HepG2 (cell line): ENCODE data around the gene RAB32. TPM values are rescaled to one million over a fixed set of nuclear protein-coding genes. Genes with fewer than 3 reads are reported as not detected.

ENCODE experiments used
- ADNP ChIP-seq: sonication (generic); formaldehyde crosslinking; IDR thresholded peaks from 2 replicates; pipeline ENCODE4 v1.4.0; 2020; ENCODE audit warnings: missing genetic modification reagents
- BRD4 ChIP-seq: sonication (generic); formaldehyde crosslinking; IDR thresholded peaks from 2 replicates; pipeline ENCODE4 v1.4.0; 2020; ENCODE audit warnings: missing genetic modification reagents
- CBX1 ChIP-seq: IDR thresholded peaks from one replicate; pipeline ENCODE4 v1.6.1; 2016; ENCODE audit warnings: antibody characterized with exemption, low read depth
- CCAR2 ChIP-seq: fragments of 200-400 bp; formaldehyde crosslinking; optimal IDR thresholded peaks from 2 replicates; pipeline ENCODE3; 2018; ENCODE audit warnings: low read depth, mild to moderate bottlenecking, low read length, moderate library complexity
- KDM6A ChIP-seq: IDR thresholded peaks from 2 replicates; pipeline ENCODE4 v1.6.1; 2016; ENCODE audit warnings: low read depth
- NKX3-1 ChIP-seq: sonication (generic); formaldehyde crosslinking; IDR thresholded peaks from 2 replicates; pipeline ENCODE4 v1.5.0; 2020; ENCODE audit warnings: missing genetic modification reagents
- PHF20 ChIP-seq: sonication (generic); formaldehyde crosslinking; IDR thresholded peaks from 2 replicates; pipeline ENCODE4 v1.5.0; 2020; ENCODE audit warnings: mild to moderate bottlenecking, missing genetic modification reagents
- RCOR2 ChIP-seq: IDR thresholded peaks from 2 replicates; pipeline ENCODE4 v1.6.1; 2016; ENCODE audit warnings: missing biosample characterization, missing genetic modification reagents
- ZBTB40 ChIP-seq, 2 experiments: fragments of 450-650 bp in 1 of 2; sonication (generic) in 1 of 2; formaldehyde crosslinking in 1 of 2; IDR thresholded peaks; 2 replicates each; pipeline versions ENCODE4 v1.6.1 to v1.8.0; 2016 to 2022; ENCODE audit warnings: antibody characterized with exemption in 1 of 2, mild to moderate bottlenecking in 1 of 2, missing genetic modification reagents in 1 of 2
- ZNF292 ChIP-seq: sonication (generic); formaldehyde crosslinking; IDR thresholded peaks from 2 replicates; pipeline ENCODE4 v1.8.1; 2022; ENCODE audit warnings: mild to moderate bottlenecking, low read depth, missing genetic modification reagents, borderline replicate concordance
- polyA plus RNA-seq, 8 experiments: library from polyadenylated mRNA; depleted of rRNA in 3 of 8; stranded (reverse) in 7 of 8; unstranded in 1 of 8; fragments of >200 nt; fragmentation: Illumina TruSeq in 4 of 8; extraction: Trizol in 4 of 8; gene quantifications; 2 replicates each; pipeline versions ENCODE4 v1.2.1 to v1.2.3, GENCODE V29; 2011 to 2016; ENCODE audit warnings: low read depth in 4 of 8, missing spikeins in 1 of 8, mixed read lengths in 1 of 8; ENCODE audit not compliant: insufficient read depth in 1 of 8
- total RNA-seq, 5 experiments: library from RNA; depleted of rRNA; stranded (reverse); fragments of >200 nt; fragmentation: Illumina TruSeq; extraction: Trizol; gene quantifications; 2 replicates each; pipeline ENCODE4 v1.2.3, GENCODE V29; 2016; ENCODE audit warnings: low read depth in 1 of 5
- TF ChIP-seq, protein P1 (sequence below): sonication (generic); formaldehyde crosslinking; IDR thresholded peaks from 2 replicates; pipeline ENCODE4 v1.4.0; 2020; ENCODE audit warnings: missing genetic modification reagents
- TF ChIP-seq, protein P2 (sequence below): sonication (generic); formaldehyde crosslinking; IDR thresholded peaks from 2 replicates; pipeline ENCODE4 v1.9.0; 2022; ENCODE audit warnings: missing genetic modification reagents, mild to moderate bottlenecking, borderline replicate concordance
- TF ChIP-seq, protein P3 (sequence below): sonication (generic); formaldehyde crosslinking; IDR thresholded peaks from 2 replicates; pipeline ENCODE4 v1.8.1; 2023; ENCODE audit warnings: mild to moderate bottlenecking, missing genetic modification reagents

RAB32 gene
- total and polyA plus RNA-seq, 2 of the 13 experiments (the other 11 are each of a cell fraction or from before 2014, with no cell fraction given), result 43.7 to 93.9 TPM

- TF ChIP-seq ZBTB40 (IDR thresholded peaks at IDR 0.05), result no peak
- no peak for TF ChIP-seq ZBTB40 (CRISPR knock-in tag; IDR thresholded peaks at IDR 0.05)
- TF ChIP-seq, protein P1, sequence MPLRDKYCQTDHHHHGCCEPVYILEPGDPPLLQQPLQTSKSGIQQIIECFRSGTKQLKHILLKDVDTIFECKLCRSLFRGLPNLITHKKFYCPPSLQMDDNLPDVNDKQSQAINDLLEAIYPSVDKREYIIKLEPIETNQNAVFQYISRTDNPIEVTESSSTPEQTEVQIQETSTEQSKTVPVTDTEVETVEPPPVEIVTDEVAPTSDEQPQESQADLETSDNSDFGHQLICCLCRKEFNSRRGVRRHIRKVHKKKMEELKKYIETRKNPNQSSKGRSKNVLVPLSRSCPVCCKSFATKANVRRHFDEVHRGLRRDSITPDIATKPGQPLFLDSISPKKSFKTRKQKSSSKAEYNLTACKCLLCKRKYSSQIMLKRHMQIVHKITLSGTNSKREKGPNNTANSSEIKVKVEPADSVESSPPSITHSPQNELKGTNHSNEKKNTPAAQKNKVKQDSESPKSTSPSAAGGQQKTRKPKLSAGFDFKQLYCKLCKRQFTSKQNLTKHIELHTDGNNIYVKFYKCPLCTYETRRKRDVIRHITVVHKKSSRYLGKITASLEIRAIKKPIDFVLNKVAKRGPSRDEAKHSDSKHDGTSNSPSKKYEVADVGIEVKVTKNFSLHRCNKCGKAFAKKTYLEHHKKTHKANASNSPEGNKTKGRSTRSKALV, result peak; percentile 42
- no peak for TF ChIP-seq CBX1
- TF ChIP-seq BRD4 (CRISPR knock-in tag), result peak; percentile 89
- peak; percentile 80; the same call in 1 of the 2 replicates for TF ChIP-seq ZNF292 (CRISPR knock-in tag)
- peak; percentile 25; the same call in 1 of the 2 replicates for TF ChIP-seq NKX3-1 (CRISPR knock-in tag)
- TF ChIP-seq RCOR2 (CRISPR knock-in tag), result no peak
- TF ChIP-seq ADNP (CRISPR knock-in tag), result no peak
- TF ChIP-seq PHF20 (CRISPR knock-in tag), result no peak
- TF ChIP-seq CCAR2, result no peak
- TF ChIP-seq, protein P2, sequence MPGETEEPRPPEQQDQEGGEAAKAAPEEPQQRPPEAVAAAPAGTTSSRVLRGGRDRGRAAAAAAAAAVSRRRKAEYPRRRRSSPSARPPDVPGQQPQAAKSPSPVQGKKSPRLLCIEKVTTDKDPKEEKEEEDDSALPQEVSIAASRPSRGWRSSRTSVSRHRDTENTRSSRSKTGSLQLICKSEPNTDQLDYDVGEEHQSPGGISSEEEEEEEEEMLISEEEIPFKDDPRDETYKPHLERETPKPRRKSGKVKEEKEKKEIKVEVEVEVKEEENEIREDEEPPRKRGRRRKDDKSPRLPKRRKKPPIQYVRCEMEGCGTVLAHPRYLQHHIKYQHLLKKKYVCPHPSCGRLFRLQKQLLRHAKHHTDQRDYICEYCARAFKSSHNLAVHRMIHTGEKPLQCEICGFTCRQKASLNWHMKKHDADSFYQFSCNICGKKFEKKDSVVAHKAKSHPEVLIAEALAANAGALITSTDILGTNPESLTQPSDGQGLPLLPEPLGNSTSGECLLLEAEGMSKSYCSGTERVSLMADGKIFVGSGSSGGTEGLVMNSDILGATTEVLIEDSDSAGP (CRISPR knock-in tag), result peak; percentile 60
- TF ChIP-seq KDM6A, result no peak
- TF ChIP-seq, protein P3, sequence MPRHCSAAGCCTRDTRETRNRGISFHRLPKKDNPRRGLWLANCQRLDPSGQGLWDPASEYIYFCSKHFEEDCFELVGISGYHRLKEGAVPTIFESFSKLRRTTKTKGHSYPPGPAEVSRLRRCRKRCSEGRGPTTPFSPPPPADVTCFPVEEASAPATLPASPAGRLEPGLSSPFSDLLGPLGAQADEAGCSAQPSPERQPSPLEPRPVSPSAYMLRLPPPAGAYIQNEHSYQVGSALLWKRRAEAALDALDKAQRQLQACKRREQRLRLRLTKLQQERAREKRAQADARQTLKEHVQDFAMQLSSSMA (CRISPR knock-in tag), result 0 out of 2 replicates have a peak, but pooled peaks have one; percentile 28
These were observed 445 bp downstream of the RAB32 start (continued) for GRCh38 chr6:146543940-146544615.
